NCI-H128 (cell line): ENCODE results near the gene TSPAN3.

Experiments
- DNase-seq: peaks from one replicate; lab custom pipeline; 2025; ENCODE audit not compliant: unreplicated experiment; lab: John Stamatoyannopoulos, UW

TSPAN3 gene

GRCh38 chr15:77035584-77035983 lies 35.3 kb downstream of the TSPAN3 start:
- DNase-seq: no peak

DNA sequence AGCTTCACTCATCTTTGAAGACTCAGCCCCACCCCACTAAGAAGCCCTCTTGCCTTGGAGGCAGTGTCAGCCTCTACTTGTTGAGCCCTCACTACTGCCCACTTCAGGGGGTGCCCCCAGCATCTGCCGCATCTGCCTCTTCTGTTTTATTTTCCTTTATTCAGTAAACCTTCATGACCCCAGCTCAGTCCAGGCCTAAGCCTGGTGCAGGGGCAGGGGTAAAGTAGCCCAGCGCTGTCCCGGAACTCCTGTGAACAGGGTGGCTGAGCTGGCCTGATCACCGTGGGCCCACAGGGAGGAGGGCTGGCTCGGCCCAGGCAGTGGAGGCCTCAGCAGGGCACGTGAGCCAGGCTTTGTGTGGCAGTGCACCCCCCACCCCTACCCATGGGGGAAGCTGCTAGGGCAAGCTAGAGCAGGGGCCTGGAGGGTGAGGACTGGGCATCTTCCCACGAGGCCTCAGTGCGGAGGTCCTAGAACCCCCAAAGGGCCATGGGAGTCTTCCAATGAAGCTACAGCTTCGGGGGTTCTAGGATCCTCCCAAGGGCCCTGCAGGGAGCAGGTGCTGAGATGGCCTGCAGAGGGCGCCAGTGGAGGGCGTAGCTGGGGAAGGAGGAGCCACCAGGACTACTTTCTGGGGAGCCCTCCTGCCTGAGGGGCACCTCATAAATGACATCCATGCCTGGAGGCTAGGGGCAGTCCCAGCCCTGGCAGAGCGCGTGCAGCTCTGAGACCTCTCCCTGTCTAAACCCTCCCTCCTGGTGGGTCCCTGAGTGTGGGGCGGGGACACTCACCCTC lies 36.0 kb downstream of the TSPAN3 start:
- DNase-seq: no peak

DNA sequence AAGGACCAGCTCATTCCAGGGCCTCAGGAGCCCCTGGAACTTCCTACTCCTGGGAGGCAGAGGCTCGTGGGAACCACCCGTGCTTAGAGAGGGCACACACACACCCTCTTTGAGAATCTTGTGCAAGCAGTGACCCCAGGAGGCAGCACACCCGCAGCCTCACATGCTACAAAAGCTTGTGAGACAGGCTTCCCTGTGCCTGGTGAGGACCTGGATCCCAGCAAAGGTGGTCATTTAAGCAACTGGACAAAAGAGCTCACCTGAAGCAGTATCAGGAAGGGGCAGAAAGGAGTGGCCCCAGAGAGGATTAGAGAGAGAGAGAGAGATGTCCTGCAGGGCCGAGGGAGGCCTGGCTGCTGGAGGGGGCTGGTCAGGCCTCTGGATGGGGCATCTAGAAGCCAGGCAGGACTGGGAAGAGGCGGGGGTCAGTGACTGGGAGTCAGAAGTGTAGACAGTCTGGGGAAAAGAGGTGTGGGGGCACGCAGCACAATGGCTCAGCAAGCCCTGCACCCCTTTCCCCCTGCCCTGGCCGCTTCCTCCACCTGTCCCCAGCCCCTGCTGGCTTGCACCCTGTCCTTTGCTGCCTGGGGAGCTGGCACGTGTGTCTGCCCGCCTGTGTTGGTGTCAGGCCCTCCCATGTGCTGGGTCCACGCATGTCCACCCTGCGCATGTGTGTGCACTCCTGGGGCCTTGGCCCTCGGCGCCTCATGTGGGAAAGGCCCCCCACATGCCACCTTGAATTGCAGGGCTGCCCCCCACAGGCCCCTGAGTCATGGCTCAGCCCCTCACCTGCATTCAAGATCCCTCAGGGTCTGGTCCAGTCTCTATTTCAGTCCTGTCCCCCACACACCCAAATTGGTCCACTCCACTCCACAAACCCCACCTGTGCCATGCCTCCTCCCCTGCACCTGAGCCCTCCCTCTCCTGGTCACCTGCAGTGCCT lies 36.9 kb downstream of the TSPAN3 start:
- no peak for DNase-seq

GRCh38 chr15:77033417-77033728 lies 37.5 kb downstream of the TSPAN3 start:
- no peak for DNase-seq

GRCh38 chr15:77032647-77033416 lies 38.1 kb downstream of the TSPAN3 start:
- DNase-seq: no peak

- DNase-seq: no peak
Observed at GRCh38 chr15:77032052-77032646, 38.8 kb downstream of the TSPAN3 start.

GRCh38 chr15:77031376-77032050 lies 39.4 kb downstream of the TSPAN3 start:
- no peak for DNase-seq

DNA sequence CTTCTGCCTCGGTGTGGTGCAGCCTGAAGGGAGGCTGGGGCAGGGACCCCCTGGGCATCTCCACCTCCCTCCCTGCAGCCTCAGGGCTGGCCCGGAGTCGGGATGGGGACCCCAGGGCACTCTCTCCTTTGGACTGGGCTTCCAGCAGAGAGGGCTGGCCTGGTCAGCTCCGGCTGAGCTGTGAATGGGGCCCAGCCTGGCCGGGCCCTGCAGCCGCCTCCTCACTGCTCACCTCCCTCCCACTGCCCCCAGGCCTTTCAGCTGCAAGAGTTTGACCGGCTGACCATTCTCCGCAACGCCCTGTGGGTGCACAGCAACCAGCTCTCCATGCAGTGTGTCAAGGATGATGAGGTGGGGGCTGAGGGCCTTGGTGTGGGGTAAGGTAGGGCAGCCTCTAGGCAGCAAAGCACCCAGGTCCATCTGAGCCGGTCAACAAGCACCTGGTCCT lies 40.0 kb downstream of the TSPAN3 start:
- no peak for DNase-seq

- no peak for DNase-seq
Observed at GRCh38 chr15:77030048-77030927, 40.6 kb downstream of the TSPAN3 start.

GRCh38 chr15:77029166-77030047 lies 41.5 kb downstream of the TSPAN3 start:
- DNase-seq: no peak

- DNase-seq: no peak
Observed at GRCh38 chr15:77028451-77029165, 42.3 kb downstream of the TSPAN3 start.

- DNase-seq: no peak
Observed at GRCh38 chr15:77027697-77028450, 43.0 kb downstream of the TSPAN3 start.

DNA sequence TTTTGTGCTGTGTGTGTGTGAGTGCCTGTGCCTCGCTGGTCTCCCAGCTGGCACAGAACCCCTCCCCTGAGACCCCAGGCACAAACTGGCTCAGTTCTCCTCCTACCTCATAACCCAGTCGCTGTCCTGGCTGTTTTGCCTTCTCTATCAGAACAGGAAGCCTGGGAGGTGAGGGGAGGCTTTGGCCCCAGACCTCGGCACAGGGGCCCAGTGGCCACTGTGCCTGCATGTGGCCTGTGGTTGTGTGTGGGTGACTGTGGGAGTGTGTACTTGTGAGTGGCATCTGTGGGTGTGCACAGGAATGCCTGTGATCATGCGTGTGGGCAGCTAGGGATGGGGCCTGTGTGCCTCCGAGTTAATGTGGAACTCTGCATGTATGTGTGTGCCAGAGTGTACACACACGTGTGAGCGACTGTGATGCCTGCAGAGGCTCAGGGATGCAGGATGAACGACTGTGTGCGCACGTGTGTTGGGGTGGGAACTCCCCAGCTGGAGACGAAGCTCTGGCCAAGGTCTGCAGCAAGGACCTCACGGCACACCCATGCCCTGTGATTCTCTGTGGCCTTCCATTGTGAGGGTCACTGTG lies 43.7 kb downstream of the TSPAN3 start:
- DNase-seq: no peak

DNA sequence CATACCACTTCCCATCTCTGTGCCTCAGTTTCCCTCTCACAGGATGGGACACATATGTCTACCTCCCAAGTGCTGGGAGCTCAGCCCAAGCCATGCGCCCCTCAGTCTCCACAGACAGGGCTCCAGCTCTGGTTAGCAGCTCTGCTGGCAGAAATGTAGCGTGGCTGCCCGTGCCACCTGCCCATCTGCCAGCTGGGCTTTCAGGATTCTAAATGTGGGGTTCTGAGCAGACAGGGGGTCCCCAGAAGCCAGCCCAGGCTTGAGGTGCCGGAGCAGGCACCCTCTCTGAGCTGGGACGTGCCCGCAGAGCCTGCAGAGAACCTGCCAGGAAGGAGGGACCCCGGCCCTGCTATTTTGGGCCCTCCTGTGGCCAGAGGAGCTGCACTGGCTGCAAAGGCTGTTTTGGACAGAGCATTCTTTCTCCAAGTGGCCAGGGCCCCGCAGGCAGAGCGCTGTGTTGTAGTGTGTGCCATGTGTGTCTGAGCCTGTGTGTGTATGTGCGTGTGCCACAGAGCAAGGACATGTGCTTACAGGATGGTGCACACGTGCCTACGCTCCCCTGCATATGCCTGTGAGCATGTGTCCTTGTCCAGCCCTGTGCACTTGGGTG lies 44.3 kb downstream of the TSPAN3 start:
- DNase-seq: no peak

DNA sequence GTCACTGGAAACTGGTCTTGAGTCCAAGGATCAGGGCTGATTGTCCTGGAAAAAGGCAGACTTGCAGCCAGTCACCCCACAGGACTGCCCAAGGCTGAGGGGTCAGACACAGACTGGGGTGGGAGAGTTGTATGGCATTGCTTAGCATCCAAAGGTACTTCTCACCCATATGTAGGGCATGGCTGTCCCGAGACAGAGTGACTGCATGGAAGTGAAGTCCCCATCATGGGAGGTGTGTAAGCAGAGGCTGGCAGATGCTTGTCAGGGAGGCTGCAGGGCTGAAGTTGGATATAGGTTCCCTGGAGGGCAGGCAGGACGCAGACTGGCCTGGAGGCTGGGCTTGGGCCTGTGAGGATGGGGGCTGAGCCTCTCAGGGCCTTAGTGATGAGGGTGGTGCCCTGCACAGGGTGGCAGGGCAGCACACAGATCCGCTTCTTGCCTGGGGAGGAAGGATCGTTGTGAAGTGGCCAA lies 44.9 kb downstream of the TSPAN3 start:
- DNase-seq: no peak
